ENCODE data around the gene ZSCAN16.

DNA sequence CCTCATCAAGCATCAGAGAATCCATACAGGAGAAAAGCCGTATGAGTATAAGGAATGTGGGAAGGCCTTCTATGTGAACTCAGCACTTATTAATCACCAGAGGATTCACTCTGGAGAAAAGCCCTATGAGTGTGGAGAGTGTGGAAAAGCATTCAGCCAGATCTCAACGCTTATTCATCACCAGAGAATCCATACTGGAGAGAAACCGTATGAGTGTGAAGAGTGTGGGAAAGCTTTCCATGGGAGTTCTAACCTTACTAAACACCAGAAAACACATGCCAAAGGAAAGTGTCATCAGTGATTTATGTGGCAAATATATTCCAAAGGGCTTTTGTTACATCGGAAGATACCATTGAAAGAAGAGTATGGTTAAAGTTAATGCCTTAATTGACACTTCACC lies 42.7 kb downstream of the ZSCAN16 start:
- TF ChIP-seq SNAI1 (CRISPR knock-in tag; IDR thresholded peaks at IDR 0.05; ENCODE audit: borderline replicate concordance) (no peak), ZNF878 (CRISPR knock-in tag; IDR thresholded peaks at IDR 0.05) (no peak), HMG20B (CRISPR knock-in tag; conservative IDR thresholded peaks at IDR 0.05) (no peak), POLR2AphosphoS5 (IDR thresholded peaks at IDR 0.05; ENCODE audit: low read depth, low read length) (no peak), FOXK2 (IDR thresholded peaks at IDR 0.05) (no peak), SAFB2 (CRISPR knock-in tag; IDR thresholded peaks at IDR 0.05; ENCODE audit: borderline replicate concordance, low read depth) (no peak), ESRRA (CRISPR knock-in tag; IDR thresholded peaks at IDR 0.05; ENCODE audit: low read depth) (no peak), MAFK (conservative IDR thresholded peaks at IDR 0.05 in 1 of 2, IDR thresholded peaks at IDR 0.05 in 1 of 2; ENCODE audit: low read length in 2 of 2) (no peak), KDM5A (IDR thresholded peaks at IDR 0.05; ENCODE audit: borderline replicate concordance, low read length) (no peak), GATAD2A (CRISPR knock-in tag; IDR thresholded peaks at IDR 0.05) (no peak), GTF2F1 (IDR thresholded peaks at IDR 0.05; ENCODE audit: low read length) (no peak), ZNF605 (CRISPR knock-in tag; IDR thresholded peaks at IDR 0.05) (no peak), ZBTB42 (CRISPR knock-in tag; IDR thresholded peaks at IDR 0.05) (no peak)
- TF ChIP-seq, protein P1, sequence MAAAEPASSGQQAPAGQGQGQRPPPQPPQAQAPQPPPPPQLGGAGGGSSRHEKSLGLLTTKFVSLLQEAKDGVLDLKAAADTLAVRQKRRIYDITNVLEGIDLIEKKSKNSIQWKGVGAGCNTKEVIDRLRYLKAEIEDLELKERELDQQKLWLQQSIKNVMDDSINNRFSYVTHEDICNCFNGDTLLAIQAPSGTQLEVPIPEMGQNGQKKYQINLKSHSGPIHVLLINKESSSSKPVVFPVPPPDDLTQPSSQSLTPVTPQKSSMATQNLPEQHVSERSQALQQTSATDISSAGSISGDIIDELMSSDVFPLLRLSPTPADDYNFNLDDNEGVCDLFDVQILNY (CRISPR knock-in tag; conservative IDR thresholded peaks at IDR 0.05) = no peak
